HG03045 (cell line): ENCODE measurements around the gene MZT1.
A peak's percentile ranks its signal among the peaks of the same experiment; 100 is the strongest.
"Not testable (repeated sequence)": the region's sequence is repeated elsewhere in the genome, so short reads cannot be mapped to it uniquely, and the experiment has no call there.

Experiments
- ATAC-seq: cut with Tn5 transposase; IDR thresholded peaks from one replicate; pipeline ENCODE4 v1.9.1; 2021; ENCODE audit warnings: mild to moderate bottlenecking, moderate library complexity; ENCODE audit not compliant: unreplicated experiment

Gene MZT1, protein sequence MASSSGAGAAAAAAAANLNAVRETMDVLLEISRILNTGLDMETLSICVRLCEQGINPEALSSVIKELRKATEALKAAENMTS

DNA sequence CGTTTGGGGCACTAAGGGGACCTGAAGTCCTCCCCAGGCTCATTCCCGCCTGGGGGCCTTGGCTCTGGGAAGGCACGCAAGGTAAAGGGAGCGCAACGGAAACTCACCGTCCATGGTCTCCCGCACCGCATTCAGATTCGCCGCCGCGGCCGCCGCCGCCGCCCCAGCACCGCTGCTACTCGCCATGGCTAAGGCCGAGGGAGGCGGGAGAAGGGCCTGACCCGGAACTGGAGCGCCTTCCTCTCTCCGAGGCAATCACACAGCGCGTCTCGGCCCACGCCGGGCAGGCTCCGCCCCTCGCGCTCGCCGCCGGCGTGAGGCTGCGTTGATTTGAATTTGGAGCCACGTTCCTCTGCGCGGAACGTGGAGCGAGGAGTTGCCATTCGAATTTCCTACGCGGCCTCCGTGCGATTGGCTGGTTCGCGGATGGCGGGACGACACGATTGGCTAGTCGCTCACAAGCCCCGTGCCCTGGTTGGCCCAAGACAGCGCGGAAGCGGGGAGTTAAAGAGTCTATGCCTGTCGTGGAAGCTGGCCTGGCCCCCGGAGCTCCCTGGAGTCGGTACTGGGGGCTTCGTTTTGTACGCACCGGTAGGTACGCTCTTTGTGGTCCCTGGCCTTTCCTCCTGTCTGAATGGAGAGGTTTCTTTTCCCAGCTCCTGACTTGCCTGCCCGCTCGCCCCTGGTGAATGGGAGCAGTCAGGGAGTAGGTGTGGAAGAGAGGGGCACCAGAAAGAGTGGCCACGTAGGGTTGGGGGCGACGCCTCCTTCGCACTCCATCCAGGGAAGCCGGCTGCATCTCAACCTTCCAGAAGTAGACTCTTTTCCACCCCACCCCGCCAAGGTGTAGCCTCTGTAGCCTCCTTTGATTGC is at the start of gene MZT1, which contains the start of gene BORA:
MZT1 (minus strand) TSS at position 213 of the 873 bp plus-strand sequence; CDS start at position 186, 27 bp downstream.
BORA (plus strand) TSS at position 507 of the 873 bp plus-strand sequence. CDS start 1,018 bp downstream, outside the sequence.
- peak; percentile 96 for ATAC-seq

DNA sequence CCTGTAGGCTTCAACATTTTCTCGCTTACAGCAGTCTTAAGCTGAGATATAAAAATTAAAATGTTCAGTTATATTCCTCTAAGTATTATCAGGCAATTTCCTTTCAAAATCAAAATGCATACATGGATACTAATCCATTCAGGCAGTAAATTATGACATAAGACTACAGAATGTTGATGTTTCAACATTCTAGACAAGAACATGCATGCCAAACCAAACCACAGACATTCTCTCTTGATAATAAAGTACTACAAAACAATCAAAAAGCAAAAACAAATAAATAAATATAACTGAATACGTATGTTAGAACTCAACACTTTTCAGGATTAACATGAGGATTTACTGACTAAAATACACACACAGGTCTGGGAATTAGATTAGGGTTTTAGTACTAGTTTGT is 46.6 kb upstream of the MZT1 start:
- ATAC-seq = no peak

DNA sequence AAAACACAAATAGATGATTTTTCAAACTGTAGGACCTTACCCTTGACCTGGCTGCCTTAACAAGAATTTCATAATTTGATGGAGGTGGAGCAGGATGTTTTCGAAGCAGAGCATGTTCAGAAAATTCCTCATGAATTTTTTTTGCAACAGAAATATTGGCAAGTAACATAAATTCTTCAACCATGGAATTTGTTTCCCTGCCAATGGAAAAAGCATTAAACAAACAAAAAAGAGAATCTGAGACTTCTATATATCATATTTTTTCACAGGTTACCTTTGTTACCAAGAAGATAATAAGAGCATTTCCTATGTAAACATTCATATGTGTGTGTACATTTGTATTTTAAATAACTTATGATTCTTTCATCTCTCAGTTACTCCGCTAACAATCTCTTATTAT is 36.0 kb upstream of the MZT1 start:
- ATAC-seq = no peak

DNA sequence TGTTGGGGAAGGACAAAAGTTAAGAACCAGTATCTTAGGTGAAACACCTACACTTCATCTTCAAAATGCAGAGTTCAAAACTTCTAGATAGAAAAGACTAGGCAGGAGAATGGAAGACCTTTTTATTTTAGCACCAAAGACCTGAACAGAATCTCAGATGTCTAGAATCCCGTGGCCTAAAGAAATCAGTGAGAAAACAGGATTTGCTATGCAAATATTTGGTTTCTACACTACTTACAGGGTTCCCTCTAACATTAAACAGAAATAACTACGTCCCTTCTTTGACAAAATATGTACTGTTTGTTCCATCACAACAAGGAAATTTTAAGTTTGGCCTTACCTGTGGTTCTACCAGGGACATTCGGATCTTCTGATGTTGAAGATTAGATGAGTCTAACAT is 32.8 kb upstream of the MZT1 start:
- no peak for ATAC-seq

DNA sequence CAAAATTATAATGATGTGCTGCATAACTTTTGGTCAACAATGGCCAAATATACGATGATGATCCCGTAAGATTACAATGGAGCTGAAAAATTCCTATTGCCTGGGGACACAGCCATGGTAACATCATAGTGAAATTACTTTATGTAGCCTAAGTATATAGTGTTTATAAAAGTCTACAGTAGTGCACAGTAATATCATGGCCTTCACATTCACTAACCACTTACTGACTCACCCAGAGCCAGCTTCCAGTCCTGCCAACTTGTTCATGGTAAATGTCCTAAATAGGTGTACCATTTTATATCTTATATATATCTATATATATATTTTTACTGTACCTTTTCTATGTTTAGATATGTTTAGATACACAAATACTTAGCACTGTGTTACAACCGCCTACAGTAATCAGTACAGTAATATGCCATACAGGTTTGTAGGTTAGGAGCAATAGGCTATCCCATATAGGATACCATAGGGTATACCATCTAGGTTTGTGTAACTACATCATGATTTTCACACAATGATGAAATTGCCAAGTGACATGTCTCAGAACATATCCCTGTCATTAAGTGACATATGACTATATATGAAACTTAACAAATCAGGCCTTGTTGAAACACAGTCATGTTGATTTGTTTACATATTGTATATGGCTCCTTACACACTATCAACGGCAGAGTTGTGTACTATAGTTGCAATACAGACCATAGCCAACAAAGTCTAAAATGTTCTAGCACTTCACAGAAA is 30.5 kb upstream of the MZT1 start:
- no peak for ATAC-seq

DNA sequence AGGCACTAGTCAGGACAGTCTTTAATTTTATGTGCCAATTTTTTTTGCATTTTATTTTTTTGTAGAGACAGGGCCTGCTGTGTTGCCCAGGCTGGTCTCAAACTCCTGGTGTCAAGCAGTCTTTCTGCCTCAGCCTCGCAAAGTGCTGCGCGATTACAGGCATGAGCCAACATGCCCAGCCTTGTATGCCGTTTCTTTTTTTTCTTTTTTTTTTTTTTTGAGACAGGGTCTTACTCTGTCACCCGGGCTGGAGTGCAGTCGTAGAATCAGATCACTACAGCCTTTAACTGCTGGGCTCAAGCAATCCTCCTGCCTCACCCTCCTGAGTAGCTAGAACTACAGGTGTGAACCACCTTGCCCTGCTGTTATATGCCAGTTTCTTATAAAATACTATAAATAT is 26.7 kb upstream of the MZT1 start:
- ATAC-seq = no peak

DNA sequence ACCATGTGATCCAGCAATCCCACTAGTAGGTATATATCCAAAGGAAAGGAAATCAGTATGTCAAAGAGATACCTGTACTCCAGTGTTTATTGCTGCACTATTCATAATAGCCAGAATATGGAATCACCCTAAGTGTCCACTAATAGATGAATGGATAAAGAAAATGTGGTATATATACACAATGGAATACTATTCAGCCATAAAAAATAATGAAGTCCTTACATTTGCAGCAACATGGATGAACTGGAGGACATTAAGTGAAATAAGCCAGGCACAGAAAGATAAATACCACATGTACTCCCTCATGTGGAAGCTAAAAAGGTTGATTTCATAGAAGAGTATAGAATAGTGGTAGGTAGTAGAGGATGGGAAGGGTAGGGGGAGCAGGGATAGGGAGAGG is 23.8 kb upstream of the MZT1 start:
- ATAC-seq = no peak

GRCh38 chr13:72745260-72745659 is 17.8 kb upstream of the MZT1 start:
- ATAC-seq = peak; percentile 74

DNA sequence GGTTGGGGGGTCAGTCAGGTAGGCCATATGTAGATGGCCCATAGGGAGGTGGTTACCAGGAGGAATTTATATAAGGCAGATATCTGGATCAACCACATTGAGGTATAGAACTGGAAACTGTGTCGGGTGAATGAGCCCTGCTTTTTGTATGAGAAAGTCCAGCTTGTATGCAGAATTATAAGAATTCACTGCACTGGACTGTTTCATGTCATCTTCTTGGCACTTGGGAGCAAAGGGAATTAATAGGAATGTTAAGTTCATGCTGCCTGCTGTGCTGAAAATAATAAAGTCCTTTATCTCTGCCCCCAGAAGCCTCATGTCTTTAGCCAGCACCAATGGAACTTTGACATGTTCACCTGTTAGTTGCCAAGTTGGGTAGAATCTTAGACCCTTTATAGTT is 12.6 kb upstream of the MZT1 start:
- ATAC-seq = no peak

- no peak for ATAC-seq
These were observed 9.6 kb upstream of the MZT1 start for GRCh38 chr13:72737033-72737432.

- no peak for ATAC-seq
These were observed 819 bp upstream of the MZT1 start for GRCh38 chr13:72728290-72728605.

- peak; percentile 24 for ATAC-seq
These were observed 558 bp downstream of the MZT1 start for GRCh38 chr13:72726726-72727416.

- ATAC-seq = not testable (repeated sequence)
These were observed 1.2 kb downstream of the MZT1 start for GRCh38 chr13:72726185-72726584.

DNA sequence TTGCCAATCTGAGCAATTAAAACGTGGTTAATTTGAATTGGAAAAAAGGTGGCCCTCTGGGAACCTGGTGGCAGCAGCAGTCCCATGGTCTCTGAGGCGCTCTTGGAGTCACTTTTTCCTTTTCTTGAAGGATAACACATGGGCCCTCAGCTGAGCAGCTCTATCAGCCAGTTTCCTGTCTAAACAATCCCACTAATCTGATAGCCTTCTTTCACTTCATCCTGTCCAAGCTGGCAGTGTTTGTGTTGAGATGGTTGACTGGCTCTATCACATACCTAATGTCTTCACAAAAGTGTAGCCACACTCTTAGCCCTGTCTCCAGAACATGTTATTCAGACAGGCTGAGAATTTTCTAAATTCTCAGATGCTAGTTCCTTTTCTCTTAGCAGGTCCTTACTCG is 10.7 kb downstream of the MZT1 start:
- no peak for ATAC-seq

DNA sequence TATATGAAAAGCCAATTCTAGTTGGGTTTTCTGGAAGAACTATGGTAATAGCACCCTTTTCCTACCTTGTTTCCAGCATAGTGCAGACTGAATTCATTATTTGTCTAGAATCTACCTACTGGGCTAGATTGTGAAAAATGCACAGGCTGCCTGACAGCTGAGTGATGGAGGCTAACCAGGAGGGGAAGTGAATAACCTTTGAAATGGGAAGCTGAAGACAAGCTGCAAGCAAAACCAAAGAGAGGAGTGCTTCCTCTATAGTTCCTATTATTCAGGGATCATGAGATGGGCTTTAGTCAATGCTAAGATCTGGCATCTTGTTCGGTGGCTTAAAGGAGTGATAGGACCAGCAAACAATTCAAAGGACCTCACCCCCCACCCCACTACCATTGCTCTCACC is 26.9 kb downstream of the MZT1 start:
- ATAC-seq = no peak

DNA sequence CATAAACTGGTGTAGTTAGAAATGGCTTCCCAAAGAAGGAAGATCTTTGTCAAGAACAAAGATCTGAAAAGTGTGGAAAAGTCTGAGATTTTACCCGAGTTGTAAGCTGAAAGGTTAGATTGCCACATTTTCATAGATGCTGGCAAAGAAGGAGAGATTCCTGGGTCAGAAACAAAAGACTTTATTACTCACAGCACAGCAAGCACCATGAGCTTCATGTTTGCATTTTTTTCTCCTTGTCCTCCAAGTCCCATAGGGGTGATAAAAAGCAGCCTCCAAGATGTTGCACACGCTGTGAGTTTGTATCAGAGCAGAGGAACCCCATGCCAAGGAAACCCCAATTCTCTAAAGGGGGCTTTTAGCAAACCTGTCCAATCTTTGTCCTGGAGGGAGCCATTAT is 29.3 kb downstream of the MZT1 start:
- ATAC-seq = no peak

- ATAC-seq = no peak
These were observed 30.9 kb downstream of the MZT1 start for GRCh38 chr13:72696579-72696978.

DNA sequence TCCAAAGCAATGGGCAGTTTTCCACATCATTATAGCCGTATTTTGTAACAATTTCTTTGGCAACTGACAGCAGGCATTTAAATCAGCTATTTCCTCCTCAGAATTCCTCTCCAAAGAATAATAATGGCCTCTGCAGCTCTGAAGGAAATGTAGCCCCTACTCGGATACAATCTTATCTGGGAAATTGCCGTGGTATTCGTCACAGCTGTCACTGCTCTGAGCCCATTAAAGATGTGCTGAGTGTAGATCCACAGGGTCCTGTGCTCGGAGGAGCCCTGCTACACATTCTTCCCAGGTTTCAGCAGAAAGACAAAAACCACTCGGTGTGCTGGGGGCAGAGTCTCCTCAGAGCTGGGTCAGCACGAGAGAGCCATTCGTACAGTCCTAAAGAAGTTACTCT is 33.1 kb downstream of the MZT1 start:
- no peak for ATAC-seq

DNA sequence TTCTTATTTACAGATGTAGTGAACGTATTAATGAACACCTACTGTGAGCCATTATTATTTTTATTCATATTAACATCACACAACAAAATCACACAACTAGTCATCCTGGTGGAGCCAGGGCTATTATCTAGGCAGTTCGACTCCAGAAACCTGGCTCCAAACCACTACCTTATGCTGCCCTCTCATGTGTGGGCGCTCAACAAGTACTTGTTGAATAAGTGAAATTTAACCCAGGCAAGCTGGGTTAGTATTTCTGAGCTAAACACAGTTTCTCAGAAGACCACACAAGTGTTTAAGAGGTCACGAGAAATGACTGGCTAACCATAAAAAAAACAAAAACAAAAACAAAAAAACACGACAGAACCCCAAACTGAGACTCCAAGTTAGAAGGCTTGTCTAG is 33.6 kb downstream of the MZT1 start:
- no peak for ATAC-seq

DNA sequence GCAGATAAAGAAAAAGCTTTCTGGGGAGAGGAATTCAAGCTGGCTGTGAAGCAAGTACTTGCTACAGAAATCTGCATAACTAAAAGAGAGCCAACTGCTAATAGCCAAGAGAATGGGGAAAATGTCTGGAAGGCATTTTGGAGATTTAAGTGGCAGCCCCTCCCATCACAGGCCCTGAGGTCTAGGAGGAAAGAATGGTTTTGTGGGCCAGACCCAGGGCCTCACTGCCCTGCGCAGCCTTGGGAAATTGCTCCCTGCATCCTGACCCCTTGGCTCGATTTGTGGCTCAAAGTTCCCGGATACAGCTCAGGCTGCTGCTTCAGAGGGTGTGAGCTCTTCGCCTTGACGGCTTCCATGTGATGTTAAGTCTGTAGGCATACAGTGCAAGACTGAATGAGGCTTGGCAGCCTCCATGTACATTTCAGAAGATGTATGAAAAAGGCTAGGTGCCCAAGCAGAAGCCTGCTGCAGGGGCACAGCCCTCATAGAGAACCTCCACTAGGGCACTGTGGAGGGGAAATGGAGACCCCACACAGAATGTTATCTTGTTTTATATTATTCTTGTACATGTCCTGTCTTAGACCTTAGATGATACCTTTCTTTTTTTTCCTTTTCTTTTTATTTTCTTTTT is 34.4 kb downstream of the MZT1 start:
- ATAC-seq = no peak

DNA sequence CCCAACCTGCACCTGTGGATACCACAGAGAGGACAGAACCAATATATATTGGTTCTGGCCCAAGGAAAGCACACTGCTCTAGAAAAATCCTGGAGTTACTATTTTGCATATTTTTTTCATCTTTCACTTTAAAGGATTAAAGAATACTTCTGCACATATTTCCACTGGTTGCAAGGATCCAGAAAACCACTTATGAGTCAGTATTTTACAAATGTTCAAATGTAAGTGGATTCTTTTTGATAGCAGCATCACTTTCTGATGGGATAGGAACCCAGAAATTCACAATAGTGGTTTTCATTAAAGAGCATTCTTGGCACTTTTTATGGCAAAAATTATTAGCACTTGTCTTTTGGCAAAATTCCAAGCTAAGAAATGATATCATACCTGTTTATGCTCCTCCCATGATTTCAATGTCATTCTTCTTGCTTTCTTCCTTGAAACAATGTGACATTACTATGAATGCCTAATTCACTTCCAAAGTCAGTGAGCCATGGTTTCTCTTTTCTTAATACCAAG is 38.2 kb downstream of the MZT1 start:
- ATAC-seq = no peak
